B cell (primary cell): ENCODE results near the gene FOLR3.

ENCODE experiments used
- CTCF ChIP-seq: fragments of 200-600 bp; IDR thresholded peaks from one replicate; pipeline ENCODE4 v1.8.0; 2022; ENCODE audit warnings: antibody characterized with exemption, mild to moderate bottlenecking
- EZH2 ChIP-seq: IDR thresholded peaks from 2 replicates; pipeline ENCODE4 v1.6.1; 2012; ENCODE audit warnings: borderline replicate concordance, low read depth, mild to moderate bottlenecking, moderate library complexity, low read length; ENCODE audit not compliant: insufficient read depth, poor library complexity, severe bottlenecking

DNA sequence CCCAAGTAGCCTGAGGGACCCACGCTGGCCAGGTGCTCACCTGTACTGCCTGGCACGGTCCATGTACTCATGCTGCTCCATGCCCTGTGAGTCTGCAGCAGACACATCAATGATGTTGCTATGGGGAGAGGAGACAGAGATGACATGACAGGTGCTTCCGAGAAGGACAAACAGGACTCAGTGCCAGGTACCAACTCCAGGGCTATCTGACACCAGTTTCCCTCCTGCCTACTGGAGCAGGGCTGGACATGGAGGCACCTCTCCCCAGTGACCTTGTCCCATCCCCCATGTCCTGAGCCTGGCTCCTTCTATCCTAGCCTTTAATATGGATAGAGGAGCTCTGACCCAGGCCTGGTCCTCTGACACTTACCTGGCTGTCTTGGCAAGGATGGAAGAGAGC is 36.8 kb upstream of the FOLR3 start:
- TF ChIP-seq CTCF (no peak), EZH2 (no peak)
